GM12892 (cell line): Measurements from ENCODE around the gene RUFY4.

Source experiments
- POLR2A ChIP-seq: IDR thresholded peaks from 2 replicates; pipeline ENCODE4 v1.6.1; 2011; ENCODE audit warnings: low read depth, low read length, control low read depth
- TAF1 ChIP-seq: IDR thresholded peaks from 2 replicates; pipeline ENCODE4 v1.6.1; 2011; ENCODE audit warnings: low read depth, mild to moderate bottlenecking, control low read depth, low read length, borderline replicate concordance

- TF ChIP-seq POLR2A (no peak), TAF1 (no peak)
Observed at GRCh38 chr2:218039171-218039570, 29.9 kb upstream of the RUFY4 start.
